Astrocyte of the spinal cord (primary cell): ENCODE data around the gene MRPS12.

Experiments
- DNase-seq: peaks from one replicate; pipeline ENCODE4 v3.0.0; 2011; ENCODE audit warnings: low read depth, low spot score
- H3K4me3 ChIP-seq: 2 replicates; pipeline ENCODE4 v1.5.1; 2011; ENCODE audit warnings: low read depth, mild to moderate bottlenecking, low read length, moderate library complexity
- CTCF ChIP-seq: IDR thresholded peaks from 2 replicates; pipeline ENCODE4 v1.5.1; 2012; ENCODE audit warnings: low read depth, mild to moderate bottlenecking, low read length, inconsistent platforms
- in situ Hi-C: cut with HindIII; loops from 2 replicates; pipeline ENCODE4 v1.10.0; 2017; ENCODE audit warnings: low sequenced_read_pairs

MRPS12 gene

DNA sequence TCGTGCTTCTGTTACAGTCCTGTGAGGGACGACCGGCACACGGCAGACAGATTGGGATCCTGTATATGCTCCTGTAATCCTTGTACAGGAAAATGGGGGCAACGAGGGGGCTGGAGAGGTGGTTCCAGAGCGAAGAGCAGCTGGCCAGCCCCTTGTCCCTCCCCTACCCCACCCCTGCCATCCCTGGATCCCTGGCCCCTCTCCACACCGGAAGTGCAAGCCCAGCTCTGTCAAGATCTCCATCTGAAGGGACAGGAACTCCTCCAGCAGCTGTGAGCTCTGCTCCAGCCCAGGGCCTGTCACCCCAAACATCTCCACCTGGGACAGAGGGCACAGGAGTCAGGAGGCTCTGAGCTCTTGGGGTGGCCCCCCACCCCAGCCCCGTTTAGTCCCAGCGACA is 13.2 kb upstream of the MRPS12 start:
- no peak for DNase-seq
- no peak overlapping the region for H3K4me3 ChIP-seq
- no peak for TF ChIP-seq CTCF
- in situ Hi-C loops, result no loop called here

DNA sequence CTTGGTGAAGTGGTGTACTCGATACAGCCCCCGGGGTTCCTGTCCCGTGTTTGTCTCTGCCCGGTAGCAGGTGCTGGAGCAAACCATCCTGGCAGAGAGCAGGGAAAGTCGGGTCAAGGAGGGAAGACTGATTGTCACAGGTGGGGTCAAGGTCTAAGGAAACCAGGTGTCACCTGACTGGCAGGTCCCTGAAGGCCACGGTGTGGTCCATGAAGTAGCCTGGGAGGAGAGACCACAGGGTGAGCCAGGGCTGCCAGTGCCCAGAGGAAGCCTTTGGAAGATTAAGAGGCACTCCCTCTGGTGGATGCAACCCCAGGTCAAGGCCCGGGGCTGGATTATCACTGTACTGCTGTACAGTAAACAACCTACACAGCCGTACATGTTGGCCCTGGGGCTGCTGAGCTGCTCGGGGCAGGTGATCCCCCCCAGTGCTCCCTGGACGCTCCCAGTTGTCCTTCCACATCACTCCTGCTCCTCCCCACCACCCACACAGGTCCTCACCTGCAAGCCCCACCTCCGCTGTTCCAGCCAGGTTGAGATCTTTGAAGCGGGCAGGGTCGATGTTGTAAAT is 12.7 kb upstream of the MRPS12 start:
- TF ChIP-seq CTCF, result peak; percentile 16
- no peak for DNase-seq
- H3K4me3 ChIP-seq, result no peak overlapping the region
- in situ Hi-C loops, result no loop called here

- DNase-seq, result no peak
- TF ChIP-seq CTCF, result no peak
- in situ Hi-C loops, result no loop called here
- no peak overlapping the region for H3K4me3 ChIP-seq
Observed at GRCh38 chr19:38918526-38918925, 12.2 kb upstream of the MRPS12 start.

GRCh38 chr19:38919837-38920601 is 10.7 kb upstream of the MRPS12 start:
- TF ChIP-seq CTCF, result no peak
- H3K4me3 ChIP-seq, result no peak overlapping the region
- no peak for DNase-seq
- in situ Hi-C loops, result no loop called here

GRCh38 chr19:38920602-38921419 is 9.9 kb upstream of the MRPS12 start:
- DNase-seq, result no peak
- TF ChIP-seq CTCF, result no peak
- no peak overlapping the region for H3K4me3 ChIP-seq
- in situ Hi-C loops, result no loop called here

DNA sequence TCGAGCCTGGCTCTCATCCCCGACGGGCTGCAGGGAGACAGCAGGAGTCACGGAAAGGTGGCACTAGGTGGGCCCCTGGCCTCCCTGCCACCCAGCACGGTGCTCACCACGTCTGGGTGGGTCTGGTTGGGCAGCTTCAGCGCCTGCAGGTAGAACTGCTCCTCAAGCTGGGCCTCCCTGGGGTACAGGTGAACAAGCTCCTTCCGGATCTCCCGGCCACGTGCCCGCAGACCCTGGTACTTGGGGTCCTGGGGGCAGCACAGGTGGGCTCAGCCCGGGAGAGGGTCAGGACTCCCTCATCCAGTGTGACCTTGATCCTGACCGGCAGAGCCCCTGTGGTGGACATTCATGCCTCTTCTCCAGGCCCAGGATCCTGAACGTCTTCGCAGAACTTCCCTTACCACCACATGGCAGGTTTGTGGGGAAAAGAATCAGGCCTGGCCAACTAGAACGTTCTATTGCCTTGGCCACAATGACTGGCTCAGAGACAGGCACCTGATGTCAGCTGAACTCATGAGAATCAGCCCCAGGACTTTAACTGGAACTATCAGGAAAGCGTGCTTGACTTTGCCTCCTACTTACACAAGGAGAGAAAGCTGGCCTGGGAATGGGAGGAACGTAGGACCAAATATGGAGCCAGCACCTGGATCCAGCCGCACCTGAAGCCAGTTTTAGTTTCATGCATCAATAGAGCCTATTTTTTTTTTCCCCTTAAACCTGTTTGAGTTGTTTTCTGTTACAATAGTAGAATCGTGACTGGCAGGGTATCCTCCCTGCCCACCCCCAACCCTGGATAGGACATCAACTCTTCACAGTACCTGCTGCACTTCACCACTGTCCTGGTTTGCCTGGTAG is 9.1 kb upstream of the MRPS12 start:
- TF ChIP-seq CTCF, result no peak
- H3K4me3 ChIP-seq, result no peak overlapping the region
- in situ Hi-C loops, result no loop called here
- DNase-seq, result no peak
